PFSK-1 (cell line): ENCODE results near the gene HSD17B11.

Source experiments
- FOXP2 ChIP-seq: optimal IDR thresholded peaks from 2 replicates; pipeline ENCODE3; 2011; ENCODE audit warnings: borderline replicate concordance, control low read depth, inconsistent platforms; ENCODE audit not compliant: insufficient read depth; ENCODE audit errors: extremely low read length, extremely low read depth
- POLR2AphosphoS5 ChIP-seq: IDR thresholded peaks from 2 replicates; pipeline ENCODE4 v1.6.1; 2012; ENCODE audit warnings: low read depth, mild to moderate bottlenecking, control low read depth, low read length, moderate library complexity
- SIN3A ChIP-seq: IDR thresholded peaks from 2 replicates; pipeline ENCODE4 v1.6.1; 2012; ENCODE audit warnings: mild to moderate bottlenecking, low read length, moderate library complexity, borderline replicate concordance; ENCODE audit not compliant: insufficient read depth
- TAF1 ChIP-seq: IDR thresholded peaks from 2 replicates; pipeline ENCODE4 v1.6.1; 2012; ENCODE audit warnings: low read length, control low read depth, borderline replicate concordance; ENCODE audit not compliant: insufficient read depth
- TF ChIP-seq, protein P1 (sequence below), 2 experiments: IDR thresholded peaks; 2 replicates each; pipeline versions ENCODE4 v1.6.1 to v1.8.0; 2011 to 2012; ENCODE audit warnings: low read depth in 2 of 2, low read length in 2 of 2, control low read depth in 1 of 2, inconsistent platforms in 1 of 2, mild to moderate bottlenecking in 1 of 2, moderate library complexity in 1 of 2; ENCODE audit not compliant: insufficient read depth in 1 of 2

HSD17B11 gene

DNA sequence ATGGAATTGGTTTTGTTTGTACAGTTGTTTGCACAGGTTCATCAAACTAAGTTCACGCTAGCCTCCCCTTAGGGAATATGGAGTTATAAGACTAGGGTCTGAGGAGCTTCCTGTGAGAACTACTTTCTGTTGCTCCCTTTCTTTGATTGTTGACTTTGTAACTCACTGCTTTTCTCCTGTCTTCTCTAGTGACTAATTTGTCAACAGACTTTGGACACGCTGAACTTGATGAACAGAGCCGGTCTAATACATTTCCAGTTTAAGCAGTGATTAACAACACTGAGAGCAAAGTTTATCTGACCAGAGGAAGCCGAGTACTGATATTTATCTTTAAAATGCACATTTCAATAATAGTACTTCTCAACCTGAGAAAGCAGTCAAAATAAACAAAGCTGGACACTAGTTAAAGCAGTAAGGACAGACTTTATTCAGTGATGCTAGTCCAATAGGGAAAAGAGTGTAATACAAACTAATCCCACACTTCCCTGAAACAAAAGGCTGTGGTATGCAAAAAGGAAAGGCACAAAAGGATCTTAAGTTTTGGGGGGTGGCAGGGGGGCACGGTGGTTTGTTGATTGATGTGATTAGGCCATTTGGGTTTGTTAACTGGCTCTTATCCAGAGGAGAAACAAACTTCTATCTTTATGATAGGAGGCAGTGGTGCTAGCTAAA, 28.7 kb upstream of the HSD17B11 start:
- TF ChIP-seq TAF1 (no peak; the same call in 1 of the 2 replicates), SIN3A (peak; percentile 56; the same call in 1 of the 2 replicates), POLR2AphosphoS5 (peak; percentile 27; the same call in 1 of the 2 replicates)
- TF ChIP-seq, protein P1, sequence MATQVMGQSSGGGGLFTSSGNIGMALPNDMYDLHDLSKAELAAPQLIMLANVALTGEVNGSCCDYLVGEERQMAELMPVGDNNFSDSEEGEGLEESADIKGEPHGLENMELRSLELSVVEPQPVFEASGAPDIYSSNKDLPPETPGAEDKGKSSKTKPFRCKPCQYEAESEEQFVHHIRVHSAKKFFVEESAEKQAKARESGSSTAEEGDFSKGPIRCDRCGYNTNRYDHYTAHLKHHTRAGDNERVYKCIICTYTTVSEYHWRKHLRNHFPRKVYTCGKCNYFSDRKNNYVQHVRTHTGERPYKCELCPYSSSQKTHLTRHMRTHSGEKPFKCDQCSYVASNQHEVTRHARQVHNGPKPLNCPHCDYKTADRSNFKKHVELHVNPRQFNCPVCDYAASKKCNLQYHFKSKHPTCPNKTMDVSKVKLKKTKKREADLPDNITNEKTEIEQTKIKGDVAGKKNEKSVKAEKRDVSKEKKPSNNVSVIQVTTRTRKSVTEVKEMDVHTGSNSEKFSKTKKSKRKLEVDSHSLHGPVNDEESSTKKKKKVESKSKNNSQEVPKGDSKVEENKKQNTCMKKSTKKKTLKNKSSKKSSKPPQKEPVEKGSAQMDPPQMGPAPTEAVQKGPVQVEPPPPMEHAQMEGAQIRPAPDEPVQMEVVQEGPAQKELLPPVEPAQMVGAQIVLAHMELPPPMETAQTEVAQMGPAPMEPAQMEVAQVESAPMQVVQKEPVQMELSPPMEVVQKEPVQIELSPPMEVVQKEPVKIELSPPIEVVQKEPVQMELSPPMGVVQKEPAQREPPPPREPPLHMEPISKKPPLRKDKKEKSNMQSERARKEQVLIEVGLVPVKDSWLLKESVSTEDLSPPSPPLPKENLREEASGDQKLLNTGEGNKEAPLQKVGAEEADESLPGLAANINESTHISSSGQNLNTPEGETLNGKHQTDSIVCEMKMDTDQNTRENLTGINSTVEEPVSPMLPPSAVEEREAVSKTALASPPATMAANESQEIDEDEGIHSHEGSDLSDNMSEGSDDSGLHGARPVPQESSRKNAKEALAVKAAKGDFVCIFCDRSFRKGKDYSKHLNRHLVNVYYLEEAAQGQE (IDR thresholded peaks at IDR 0.05; ENCODE audit: insufficient read depth in 1 of 2, low read depth in 2 of 2, low read length in 2 of 2), result no peak

DNA sequence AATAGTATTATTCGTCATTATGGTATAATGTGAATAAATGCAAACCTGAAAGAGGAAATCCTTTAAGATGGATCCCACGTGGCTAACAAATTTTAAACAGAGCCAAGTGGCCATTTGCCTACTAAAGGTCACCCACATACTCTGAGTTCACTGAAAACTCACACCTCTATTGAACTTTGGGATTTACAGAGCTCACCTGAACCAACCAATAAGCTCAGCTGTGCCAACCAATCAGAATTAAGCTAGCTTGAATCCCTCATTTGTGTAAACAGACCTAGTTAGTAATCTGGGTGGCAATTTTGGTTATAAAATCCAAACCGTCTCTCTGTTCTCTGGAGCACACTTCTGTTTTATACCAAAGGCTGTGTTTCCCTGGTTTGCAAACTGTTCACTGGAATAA, 26.0 kb upstream of the HSD17B11 start:
- TF ChIP-seq SIN3A (no peak), POLR2AphosphoS5 (no peak), FOXP2 (no peak), TAF1 (no peak)
- TF ChIP-seq, protein P1 (IDR thresholded peaks at IDR 0.05; ENCODE audit: insufficient read depth in 1 of 2, low read depth in 2 of 2, low read length in 2 of 2), result no peak

DNA sequence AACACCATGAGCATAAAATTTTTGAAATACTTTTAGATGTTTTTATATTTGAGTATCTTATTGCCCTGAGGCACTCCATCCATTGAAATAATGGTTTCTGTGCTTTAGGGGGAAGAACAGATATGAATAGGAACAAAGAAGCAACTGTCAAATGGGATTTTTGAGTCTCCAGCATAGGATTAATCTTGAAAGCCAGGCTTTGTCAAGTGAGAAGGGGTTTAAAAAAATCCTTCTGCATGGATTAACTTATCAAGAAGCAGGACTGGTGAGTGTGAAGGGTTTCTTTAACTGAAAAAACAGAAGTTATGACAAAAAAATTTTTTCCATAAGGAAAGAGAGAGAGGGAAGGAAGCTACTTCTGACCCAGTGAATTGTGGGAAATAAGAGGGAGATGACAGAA, 23.8 kb upstream of the HSD17B11 start:
- TF ChIP-seq POLR2AphosphoS5 (no peak), SIN3A (no peak), FOXP2 (no peak), TAF1 (no peak)
- TF ChIP-seq, protein P1 (IDR thresholded peaks at IDR 0.05; ENCODE audit: insufficient read depth in 1 of 2, low read depth in 2 of 2, low read length in 2 of 2), result no peak

DNA sequence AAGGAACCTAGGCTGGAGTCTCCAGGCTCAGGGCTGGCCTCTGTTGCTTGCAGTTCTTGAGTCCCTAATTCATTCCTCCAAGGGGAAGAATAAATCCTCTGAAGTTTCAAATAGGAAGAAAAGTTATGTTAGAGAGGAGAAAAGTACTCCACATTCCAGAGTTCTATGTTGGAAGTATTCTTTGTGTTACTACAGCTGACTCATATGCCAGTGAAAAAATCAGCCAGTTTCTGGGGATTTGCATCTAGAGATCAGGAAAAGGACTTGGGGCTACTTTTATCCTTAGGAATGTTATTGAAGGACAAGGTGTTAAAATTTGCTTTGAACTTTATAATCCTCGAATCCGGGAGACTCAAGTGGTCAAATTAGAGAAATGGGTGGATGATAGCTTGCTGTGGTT, 19.7 kb upstream of the HSD17B11 start:
- no peak for TF ChIP-seq POLR2AphosphoS5

DNA sequence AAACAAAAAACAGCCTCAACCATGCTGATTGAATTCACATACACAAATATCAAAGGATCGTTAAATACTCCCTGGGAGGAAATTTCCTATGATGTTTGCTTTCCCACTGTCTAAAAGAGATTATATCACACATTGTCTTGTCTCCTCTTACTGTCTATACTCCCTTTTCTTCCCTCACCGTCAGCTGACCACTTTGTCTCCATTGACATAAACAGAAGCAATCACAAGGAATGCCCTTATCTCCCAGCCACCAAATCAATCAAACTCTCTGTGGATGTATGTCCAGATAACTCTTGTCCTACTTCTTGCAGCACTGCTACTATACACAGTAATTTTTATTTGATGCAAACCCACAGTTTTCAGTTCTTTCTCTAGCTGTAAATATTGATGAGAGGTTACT, 19.2 kb upstream of the HSD17B11 start:
- TF ChIP-seq SIN3A (no peak), POLR2AphosphoS5 (no peak), FOXP2 (no peak), TAF1 (no peak)
- TF ChIP-seq, protein P1 (IDR thresholded peaks at IDR 0.05; ENCODE audit: insufficient read depth in 1 of 2, low read depth in 2 of 2, low read length in 2 of 2), result no peak
